DND-41 (cell line): ENCODE data around the gene PRXL2A.

Experiments used
- ATAC-seq: fragments of 200-7000 bp; cut with Tn5 transposase; 3 replicates; pipeline ENCODE4 v1.9.1; 2021; ENCODE audit warnings: low read depth; ENCODE audit not compliant: insufficient read depth
- DNase-seq: peaks from one replicate; pipeline ENCODE4 v3.0.0-alpha.2; 2020
- H2AFZ ChIP-seq: 2 replicates; pipeline ENCODE4 v1.6.0; 2012; ENCODE audit warnings: low read depth, low read length
- H3K27ac ChIP-seq: 2 replicates; pipeline ENCODE4 v1.5.1; 2012; ENCODE audit warnings: low read length, inconsistent platforms
- H3K27me3 ChIP-seq: fragments of 200-600 bp; sonication (generic); 2 replicates; pipeline ENCODE4 v1.6.0; 2012; ENCODE audit warnings: low read length, mild to moderate bottlenecking, inconsistent platforms; ENCODE audit not compliant: insufficient read depth, poor library complexity
- H3K36me3 ChIP-seq: 2 replicates; pipeline ENCODE4 v1.5.1; 2012; ENCODE audit warnings: low read length, inconsistent platforms; ENCODE audit not compliant: insufficient read depth
- H3K4me1 ChIP-seq: 2 replicates; pipeline ENCODE4 v1.5.1; 2012; ENCODE audit warnings: mild to moderate bottlenecking, low read length; ENCODE audit not compliant: insufficient read depth
- H3K4me2 ChIP-seq: 2 replicates; pipeline ENCODE4 v1.6.0; 2012; ENCODE audit warnings: mild to moderate bottlenecking, moderate library complexity, low read length, inconsistent platforms; ENCODE audit not compliant: insufficient read depth
- H3K4me3 ChIP-seq, 2 experiments: fragments of 200-600 bp in 1 of 2; shearing (Covaris generic) in 1 of 2; 2 replicates each; pipeline ENCODE4 v1.5.1; 2012 to 2016; ENCODE audit warnings: inconsistent platforms in 2 of 2, low read length in 2 of 2, mild to moderate bottlenecking in 2 of 2, low read depth in 1 of 2, moderate library complexity in 1 of 2
- H3K79me2 ChIP-seq: 2 replicates; pipeline ENCODE4 v1.6.0; 2012; ENCODE audit warnings: low read length, inconsistent platforms; ENCODE audit not compliant: insufficient read depth
- H3K9ac ChIP-seq: 2 replicates; pipeline ENCODE4 v1.6.0; 2012; ENCODE audit warnings: low read depth, mild to moderate bottlenecking, inconsistent platforms, low read length, moderate library complexity
- H3K9me3 ChIP-seq: 2 replicates; pipeline ENCODE4 v1.5.1; 2012; ENCODE audit warnings: low read length, moderate library complexity, mild to moderate bottlenecking, inconsistent platforms; ENCODE audit not compliant: insufficient read depth, severe bottlenecking
- H4K20me1 ChIP-seq: 2 replicates; pipeline ENCODE4 v1.6.0; 2012; ENCODE audit warnings: low read length; ENCODE audit not compliant: insufficient read depth
- CTCF ChIP-seq: IDR thresholded peaks from 2 replicates; pipeline ENCODE4 v1.5.1; 2012; ENCODE audit warnings: borderline replicate concordance, low read length, moderate library complexity, mild to moderate bottlenecking; ENCODE audit not compliant: poor library complexity, severe bottlenecking; ENCODE audit errors: extremely low read depth
- EZH2 ChIP-seq: IDR thresholded peaks from 3 replicates; pipeline ENCODE4 v1.6.1; 2012; ENCODE audit warnings: borderline replicate concordance, low read depth, mild to moderate bottlenecking, moderate library complexity, low read length, inconsistent platforms; ENCODE audit not compliant: severe bottlenecking

Gene PRXL2A

GRCh38 chr10:80380185-80380584 lies 28.2 kb upstream of the PRXL2A start:
- Histone ChIP-seq H3K4me1 (no peaks in the 10 kb centered on the region), H3K9ac (no peak overlapping the region), H3K9me3 (no peaks in the 10 kb centered on the region), H3K27me3 (peaks cover 4% of the 10 kb centered on the region), H3K79me2 (no peaks in the 10 kb centered on the region), H4K20me1 (no peaks in the 10 kb centered on the region), H3K4me3 (no peak overlapping the region), H2AFZ (no peak overlapping the region), H3K27ac (no peak overlapping the region), H3K4me2 (no peak overlapping the region), H3K36me3 (no peaks in the 10 kb centered on the region)
- ATAC-seq, result no peak
- DNase-seq, result no peak
- TF ChIP-seq EZH2 (no peak), CTCF (no peak)

- Histone ChIP-seq H3K4me3 (no peak overlapping the region), H3K4me2 (no peak overlapping the region), H3K9me3 (no peaks in the 10 kb centered on the region), H3K9ac (no peak overlapping the region), H3K4me1 (no peaks in the 10 kb centered on the region), H2AFZ (no peak overlapping the region), H4K20me1 (no peaks in the 10 kb centered on the region), H3K36me3 (no peaks in the 10 kb centered on the region), H3K27ac (no peak overlapping the region), H3K79me2 (no peaks in the 10 kb centered on the region), H3K27me3 (peaks cover 4% of the 10 kb centered on the region)
- ATAC-seq, result peak; percentile 57; the same call in 2 of the 3 replicates
- peak; percentile 36 for DNase-seq
- peak; percentile 72 for TF ChIP-seq CTCF
- no peak for TF ChIP-seq EZH2
Observed at GRCh38 chr10:80382989-80383388, 25.4 kb upstream of the PRXL2A start.

GRCh38 chr10:80390740-80391139 lies 17.6 kb upstream of the PRXL2A start:
- H3K27me3 ChIP-seq, result peaks cover 2% of the 10 kb centered on the region
- no peaks in the 10 kb centered on the region for H4K20me1 ChIP-seq
- no peak overlapping the region for H3K4me3 ChIP-seq
- H3K9me3 ChIP-seq, result no peaks in the 10 kb centered on the region
- TF ChIP-seq EZH2, result no peak
- TF ChIP-seq CTCF, result no peak
- H3K27ac ChIP-seq, result no peak overlapping the region
- H3K4me1 ChIP-seq, result no peaks in the 10 kb centered on the region
- H3K4me2 ChIP-seq, result no peak overlapping the region
- no peak overlapping the region for H2AFZ ChIP-seq
- no peaks in the 10 kb centered on the region for H3K36me3 ChIP-seq
- no peak for DNase-seq
- H3K9ac ChIP-seq, result no peak overlapping the region
- ATAC-seq, result no peak
- no peaks in the 10 kb centered on the region for H3K79me2 ChIP-seq

GRCh38 chr10:80392250-80392649 lies 16.1 kb upstream of the PRXL2A start:
- no peak overlapping the region for H3K27ac ChIP-seq
- H2AFZ ChIP-seq, result no peak overlapping the region
- H3K36me3 ChIP-seq, result no peaks in the 10 kb centered on the region
- no peaks in the 10 kb centered on the region for H3K79me2 ChIP-seq
- H3K9ac ChIP-seq, result no peak overlapping the region
- ATAC-seq (no peak), DNase-seq (no peak)
- H3K9me3 ChIP-seq, result no peaks in the 10 kb centered on the region
- TF ChIP-seq EZH2, result no peak
- no peak for TF ChIP-seq CTCF
- H3K4me2 ChIP-seq, result no peak overlapping the region
- no peaks in the 10 kb centered on the region for H3K4me1 ChIP-seq
- peaks cover 3% of the 10 kb centered on the region for H3K27me3 ChIP-seq
- no peak overlapping the region for H3K4me3 ChIP-seq
- no peaks in the 10 kb centered on the region for H4K20me1 ChIP-seq
